RPMI7951 (cell line): ENCODE results near the gene KIF22. TPM values are rescaled to one million over a fixed set of nuclear protein-coding genes. Genes with fewer than 3 reads are reported as not detected.
A peak's percentile ranks its signal among the peaks of the same experiment; 100 is the strongest.

Experiments
- DNase-seq: peaks from one replicate; pipeline ENCODE4 v3.0.0-alpha.2; 2012; ENCODE audit warnings: low read depth
- total RNA-seq: library from RNA; depleted of rRNA; stranded (reverse); fragments of >200 nt; shearing (Covaris generic); gene quantifications from 2 replicates; pipeline ENCODE4 v1.2.3, GENCODE V29; 2014; rRNA removed

Gene KIF22
- total RNA-seq, 1 experiment from 2014 or later = 120 TPM

DNA sequence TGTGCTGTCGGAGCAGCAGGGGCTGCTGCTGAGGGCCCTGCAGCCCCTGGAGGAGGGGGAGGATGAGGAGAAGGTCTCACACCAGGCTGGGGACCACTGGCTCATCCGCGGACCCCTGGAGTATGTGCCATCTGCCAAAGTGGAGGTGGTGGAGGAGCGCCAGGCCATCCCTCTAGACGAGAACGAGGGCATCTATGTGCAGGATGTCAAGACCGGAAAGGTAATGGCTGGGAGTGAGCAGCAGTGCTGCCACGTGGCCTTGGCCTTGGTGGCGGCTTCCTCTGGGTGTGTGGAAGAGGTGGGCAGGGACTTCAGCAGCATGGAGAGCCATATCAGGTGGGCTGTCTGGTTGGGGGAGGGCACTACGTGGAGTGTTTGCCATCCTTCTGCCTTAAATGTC is 49.7 kb downstream of the KIF22 start:
- DNase-seq = no peak

DNA sequence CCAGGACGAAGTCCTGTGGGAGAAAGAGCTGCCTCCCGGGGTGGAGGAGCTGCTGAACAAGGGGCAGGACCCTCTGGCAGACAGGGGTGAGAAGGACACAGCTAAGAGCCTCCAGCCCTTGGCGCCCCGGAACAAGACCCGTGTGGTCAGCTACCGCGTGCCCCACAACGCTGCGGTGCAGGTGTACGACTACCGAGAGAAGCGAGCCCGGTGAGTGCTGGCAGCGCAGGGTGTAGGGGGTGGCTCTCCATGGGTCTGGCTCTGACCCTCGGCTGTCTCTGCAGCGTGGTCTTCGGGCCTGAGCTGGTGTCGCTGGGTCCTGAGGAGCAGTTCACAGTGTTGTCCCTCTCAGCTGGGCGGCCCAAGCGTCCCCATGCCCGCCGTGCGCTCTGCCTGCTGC is 51.1 kb downstream of the KIF22 start:
- DNase-seq = no peak

DNA sequence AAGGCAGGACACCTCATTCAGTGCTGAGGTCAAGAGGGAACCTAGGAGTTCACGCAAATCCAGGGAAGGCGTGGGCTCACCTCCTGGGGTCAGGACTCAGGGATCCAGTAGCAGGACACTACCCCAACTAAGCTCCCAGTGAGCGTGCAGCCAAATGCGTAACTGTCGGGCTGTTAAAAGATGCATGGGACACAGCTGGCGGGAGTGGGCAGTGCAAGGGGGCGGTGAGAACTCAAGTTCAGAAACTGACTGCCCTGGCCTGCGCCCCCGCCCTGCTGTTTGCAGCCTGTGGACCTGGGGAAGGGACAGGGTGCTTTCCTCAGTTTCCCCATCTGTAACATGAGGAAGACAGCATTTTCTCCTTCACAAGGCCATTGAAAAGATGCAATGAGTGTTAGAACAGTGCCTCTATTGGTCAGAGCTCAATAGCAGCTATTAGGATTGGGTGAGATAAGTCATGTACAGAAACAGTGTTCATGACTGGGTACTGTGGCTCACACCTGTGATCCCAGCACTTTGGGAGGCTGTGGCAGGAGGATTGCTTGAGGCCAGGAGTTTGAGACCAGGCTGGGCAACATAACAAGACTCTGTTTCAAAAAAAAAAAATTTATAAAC is 52.3 kb downstream of the KIF22 start:
- DNase-seq = no peak

DNA sequence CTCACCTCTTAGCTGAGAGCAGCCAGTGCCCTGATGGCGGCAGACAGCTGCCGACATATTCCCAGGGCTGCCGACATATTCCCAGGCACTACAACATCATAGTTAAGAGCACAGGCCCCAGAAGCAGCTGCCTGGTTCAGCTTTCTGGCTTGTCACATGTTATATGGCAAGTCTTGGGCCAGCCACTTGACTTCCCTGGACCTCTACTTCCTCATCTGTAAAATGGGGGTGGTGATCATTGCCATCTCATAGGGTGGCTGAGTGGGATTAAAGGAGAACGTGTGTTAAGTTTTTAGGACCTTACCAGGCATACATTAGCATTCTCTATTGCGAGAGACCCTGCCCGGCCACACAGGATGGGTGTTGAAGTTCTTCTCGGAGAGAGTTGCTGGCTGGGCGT is 53.4 kb downstream of the KIF22 start:
- no peak for DNase-seq

DNA sequence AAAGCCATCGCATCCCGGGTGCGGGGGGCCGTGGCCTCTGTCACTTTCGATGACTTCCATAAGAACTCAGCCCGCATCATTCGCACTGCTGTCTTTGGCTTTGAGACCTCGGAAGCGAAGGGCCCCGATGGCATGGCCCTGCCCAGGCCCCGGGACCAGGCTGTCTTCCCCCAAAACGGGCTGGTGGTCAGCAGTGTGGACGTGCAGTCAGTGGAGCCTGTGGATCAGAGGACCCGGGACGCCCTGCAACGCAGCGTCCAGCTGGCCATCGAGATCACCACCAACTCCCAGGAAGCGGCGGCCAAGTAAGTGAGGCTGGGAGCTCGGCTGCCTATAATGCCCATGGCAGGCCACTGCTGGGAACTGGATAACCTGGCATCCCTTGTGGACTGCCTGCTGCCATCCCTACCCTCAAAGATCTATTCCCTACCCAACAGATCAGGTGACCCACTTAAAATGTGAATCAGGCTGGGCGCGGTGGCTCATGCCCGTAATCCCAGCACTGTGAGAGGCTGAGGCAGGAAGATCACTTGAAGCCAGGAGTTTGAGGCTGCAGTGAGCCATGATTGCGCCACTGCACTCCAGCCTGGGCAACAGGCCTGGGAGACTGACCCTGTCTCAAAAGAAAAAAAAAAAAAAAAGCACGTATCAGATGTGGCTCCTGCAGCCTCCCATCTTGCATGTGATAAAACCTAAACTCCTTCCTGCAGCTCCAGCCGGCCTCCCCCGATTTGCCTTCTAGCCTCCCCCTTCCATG is 54.2 kb downstream of the KIF22 start:
- no peak for DNase-seq

DNA sequence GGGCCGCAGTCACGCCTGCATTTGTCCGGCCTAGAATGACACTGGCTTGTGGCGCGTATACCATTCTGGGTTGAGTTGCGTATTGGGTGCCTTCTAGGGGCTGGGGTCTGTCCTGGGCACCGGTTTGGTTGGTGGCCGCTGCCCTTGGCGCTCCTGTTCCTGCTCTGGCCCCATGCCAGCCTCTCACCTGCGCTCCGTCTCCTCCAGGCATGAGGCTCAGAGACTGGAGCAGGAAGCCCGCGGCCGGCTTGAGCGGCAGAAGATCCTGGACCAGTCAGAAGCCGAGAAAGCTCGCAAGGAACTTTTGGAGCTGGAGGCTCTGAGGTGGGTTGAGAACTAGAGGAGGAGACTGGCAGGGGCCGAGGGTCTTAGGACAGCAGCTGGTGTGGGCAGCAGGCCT is 55.1 kb downstream of the KIF22 start:
- DNase-seq = no peak

DNA sequence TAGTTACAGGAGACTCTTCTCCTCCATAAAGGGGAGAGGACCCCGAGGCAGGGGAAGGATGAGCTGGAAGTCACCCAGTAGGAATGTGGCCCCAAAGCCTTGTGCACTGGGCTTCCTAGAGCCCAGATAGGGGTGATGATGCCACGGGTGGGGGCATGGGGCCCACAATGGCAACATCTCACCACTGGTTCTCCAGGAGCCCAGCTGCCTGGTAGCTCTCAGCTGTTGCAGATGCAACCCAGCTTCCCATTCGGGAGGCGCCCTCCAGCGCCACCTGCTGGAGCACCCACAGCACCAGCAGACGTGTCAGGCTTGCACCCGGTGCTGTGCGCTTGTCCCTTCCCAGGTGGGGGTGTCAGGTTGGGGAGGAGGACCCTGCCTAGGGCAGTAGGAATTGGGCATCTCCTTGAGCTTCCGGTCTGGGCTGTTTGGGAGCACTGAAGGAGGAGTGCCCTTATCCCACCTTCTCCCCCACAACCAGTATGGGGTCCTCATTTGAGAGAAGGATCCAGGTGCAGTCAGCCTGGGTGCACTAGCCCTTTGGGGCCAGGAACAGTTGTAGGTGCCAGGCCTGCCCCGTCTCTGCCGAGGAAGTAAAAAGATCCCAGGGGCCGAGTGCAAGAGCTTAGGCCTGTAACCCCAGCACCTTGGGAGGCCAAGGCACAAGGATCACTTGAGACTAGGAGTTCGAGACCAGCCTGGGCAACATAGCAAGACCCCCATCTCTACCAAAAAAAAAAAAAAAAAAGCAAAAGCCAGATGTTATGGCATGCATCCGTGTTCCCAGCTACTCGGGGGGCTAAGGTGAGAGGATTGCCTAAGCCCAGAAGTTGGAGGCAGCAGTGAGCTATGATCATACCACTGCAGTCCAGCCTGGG is 58.1 kb downstream of the KIF22 start:
- peak; percentile 60 for DNase-seq

DNA sequence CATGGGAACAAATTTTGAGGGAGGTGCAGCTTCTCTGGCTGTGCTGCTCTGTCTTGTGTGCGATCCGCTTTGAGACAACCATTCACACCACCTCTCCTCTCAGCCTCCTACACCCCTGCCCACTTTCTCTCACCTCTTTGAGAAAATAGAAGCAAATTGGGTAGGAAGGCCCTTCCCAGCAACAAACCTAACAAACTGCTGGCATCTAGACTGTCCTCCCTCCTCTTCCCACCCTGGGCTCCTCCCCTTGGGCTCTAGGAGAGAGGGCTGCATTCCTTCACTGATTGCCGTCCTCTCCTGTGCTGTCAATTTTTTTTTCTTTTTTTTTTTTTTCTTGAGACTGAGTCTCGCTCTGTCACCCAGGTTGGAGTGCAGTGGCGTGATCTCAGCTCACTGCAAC is 59.0 kb downstream of the KIF22 start:
- DNase-seq = no peak

DNA sequence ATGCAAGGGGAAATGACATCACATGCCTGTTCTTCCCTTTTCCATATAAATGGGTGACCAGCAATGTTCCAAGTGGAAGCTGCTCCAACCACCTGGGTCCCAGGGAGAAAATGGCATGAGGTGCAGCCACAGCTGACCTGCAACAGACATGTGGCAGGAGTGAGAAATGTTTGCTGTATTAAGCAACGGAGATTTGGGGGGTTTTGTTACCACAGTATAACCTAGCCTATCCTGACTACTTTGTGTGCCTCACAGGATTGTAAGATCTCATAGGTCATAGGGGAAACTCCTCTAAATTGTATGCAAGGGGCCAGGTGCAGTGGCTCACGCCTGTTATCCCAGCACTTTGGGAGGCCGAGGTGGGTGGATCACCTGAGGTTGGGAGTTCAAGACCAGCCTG is 60.4 kb downstream of the KIF22 start:
- no peak for DNase-seq

DNA sequence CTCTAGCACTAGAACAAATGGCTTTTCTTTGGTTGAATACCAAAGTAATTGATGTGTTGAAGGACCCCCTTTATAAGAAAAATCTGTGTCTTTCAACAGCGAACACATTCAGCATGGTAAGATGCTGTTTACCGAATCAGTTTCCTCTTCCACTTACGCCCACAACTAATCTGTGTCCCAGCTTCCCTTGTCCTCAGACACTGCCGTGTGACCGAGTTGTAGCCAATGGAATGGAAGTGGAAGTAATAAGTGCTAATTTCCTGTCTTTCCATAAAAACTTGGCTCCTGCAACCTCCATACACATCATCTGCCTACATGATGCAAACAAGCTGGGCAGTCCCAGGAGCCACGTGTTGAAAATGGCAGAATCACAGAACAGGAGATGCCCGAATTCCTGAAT is 62.1 kb downstream of the KIF22 start:
- peak; percentile 41 for DNase-seq

DNA sequence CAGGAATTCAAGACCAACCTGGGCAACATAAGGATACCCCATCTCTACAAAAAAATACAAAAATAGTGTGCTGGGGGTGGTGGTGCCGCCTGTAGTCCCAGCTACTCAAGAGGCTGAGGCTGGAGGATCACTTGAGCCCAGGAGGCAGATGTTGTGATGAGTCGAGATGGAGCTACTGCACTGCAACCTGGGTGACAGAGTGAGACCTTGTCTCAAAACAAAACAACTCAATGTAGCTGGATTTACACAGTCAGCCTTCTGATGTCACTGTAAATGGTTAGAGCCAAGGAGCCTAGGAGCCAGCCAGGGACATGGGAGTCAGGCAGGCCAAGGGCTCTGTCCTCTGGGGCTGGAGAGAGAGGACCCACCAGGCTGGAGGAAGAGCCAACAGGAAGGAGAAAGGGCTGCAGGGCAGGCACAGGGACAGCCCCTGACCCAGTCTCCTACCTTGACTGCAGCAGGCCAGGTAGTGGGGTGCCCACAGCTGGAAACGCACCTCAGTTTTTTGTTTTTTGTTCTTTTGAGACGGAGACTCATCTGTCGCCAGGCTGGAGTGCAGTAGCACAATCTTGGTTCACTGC is 64.1 kb downstream of the KIF22 start:
- DNase-seq = no peak

Other genes with a start within 250 kb of the KIF22 start
- 0.20 TPM in 1 of 2 replicates, not detected in the other for gene SPN, start 127.5 kb upstream of the KIF22 start, total RNA-seq
- gene QPRT, start 111.6 kb upstream of the KIF22 start, total RNA-seq = 18.4 and 23.7 TPM in 2 replicates
- 0.10 TPM in 1 of 2 replicates, not detected in the other for gene C16orf54, start 44.8 kb upstream of the KIF22 start, total RNA-seq
- gene ZG16, start 12.5 kb upstream of the KIF22 start, total RNA-seq = not detected in 2 replicates
- 114 and 181 TPM in 2 replicates for gene MAZ, start 15.8 kb downstream of the KIF22 start, total RNA-seq
- gene PRRT2, start 21.4 kb downstream of the KIF22 start, total RNA-seq = 1.7 and 2.5 TPM in 2 replicates
- gene PAGR1, start 25.4 kb downstream of the KIF22 start, total RNA-seq = 20.5 and 22.8 TPM in 2 replicates
- 140 and 141 TPM in 2 replicates for gene MVP, start 29.7 kb downstream of the KIF22 start, total RNA-seq
- gene CDIPT, start 72.5 kb downstream of the KIF22 start, total RNA-seq = 83.4 and 90.4 TPM in 2 replicates
- 4.9 and 6.2 TPM in 2 replicates for gene SEZ6L2, start 108.8 kb downstream of the KIF22 start, total RNA-seq
- 2.6 and 4.8 TPM in 2 replicates for gene ASPHD1, start 109.7 kb downstream of the KIF22 start, total RNA-seq
- 3.5 and 5.3 TPM in 2 replicates for gene KCTD13, start 135.5 kb downstream of the KIF22 start, total RNA-seq
- 84.8 and 110 TPM in 2 replicates for gene TMEM219, start 171.3 kb downstream of the KIF22 start, total RNA-seq
- 15.3 and 26.5 TPM in 2 replicates for gene TAOK2, start 183.1 kb downstream of the KIF22 start, total RNA-seq
- 16.1 and 21.0 TPM in 2 replicates for gene HIRIP3, start 204.9 kb downstream of the KIF22 start, total RNA-seq
- gene INO80E, start 205.5 kb downstream of the KIF22 start, total RNA-seq = 53.7 and 81.3 TPM in 2 replicates
- gene DOC2A, start 220.3 kb downstream of the KIF22 start, total RNA-seq = 1.1 TPM in 1 of 2 replicates, not detected in the other
- gene C16orf92, start 232.4 kb downstream of the KIF22 start, total RNA-seq = not detected in 2 replicates
- 0.12 and 0.49 TPM in 2 replicates for gene TLCD3B, start 240.5 kb downstream of the KIF22 start, total RNA-seq